Measurements from ENCODE around the gene LDLR.
A peak's percentile ranks its signal among the peaks of the same experiment; 100 is the strongest.
"Not testable (repeated sequence)": the region's sequence is repeated elsewhere in the genome, so short reads cannot be mapped to it uniquely, and the experiment has no call there.

Gene LDLR

GRCh38 chr19:11140023-11140538 is 50.8 kb downstream of the LDLR start:
- DNase-seq (ENCODE audit: low read depth, low spot score): not testable (repeated sequence)

- no peak for DNase-seq (ENCODE audit: low read depth, low spot score)
These were observed 51.6 kb downstream of the LDLR start for GRCh38 chr19:11140896-11141295.

- DNase-seq (ENCODE audit: low read depth, low spot score): peak; percentile 36
These were observed 52.8 kb downstream of the LDLR start for GRCh38 chr19:11141937-11142527.

GRCh38 chr19:11142528-11143171 is 53.4 kb downstream of the LDLR start:
- peak; percentile 87 for DNase-seq (ENCODE audit: low read depth, low spot score)

GRCh38 chr19:11145536-11145924 is 56.3 kb downstream of the LDLR start:
- no peak for DNase-seq (ENCODE audit: low read depth, low spot score)

- DNase-seq (ENCODE audit: low read depth, low spot score): no peak
These were observed 58.7 kb downstream of the LDLR start for GRCh38 chr19:11148001-11148400.

- no peak for DNase-seq (ENCODE audit: low read depth, low spot score)
These were observed 61.9 kb downstream of the LDLR start for GRCh38 chr19:11151181-11151580.

GRCh38 chr19:11152318-11153062 is 63.2 kb downstream of the LDLR start:
- DNase-seq (ENCODE audit: low read depth, low spot score): no peak

- DNase-seq (ENCODE audit: low read depth, low spot score): no peak
These were observed 65.4 kb downstream of the LDLR start for GRCh38 chr19:11154683-11155047.

- DNase-seq (ENCODE audit: low read depth, low spot score): peak; percentile 99
These were observed 66.3 kb downstream of the LDLR start, which contains the start of gene SPC24 for GRCh38 chr19:11155373-11156120. Gene SPC24 (minus strand): TSS chr19:11155782. CDS start chr19:11155776, 6 bp downstream.

- no peak for DNase-seq (ENCODE audit: low read depth, low spot score)
These were observed 70.6 kb downstream of the LDLR start for GRCh38 chr19:11159598-11160439.

GRCh38 chr19:11160440-11160768 is 71.1 kb downstream of the LDLR start:
- not testable (repeated sequence) for DNase-seq (ENCODE audit: low read depth, low spot score)

- no peak for DNase-seq (ENCODE audit: low read depth, low spot score)
These were observed 75.0 kb downstream of the LDLR start for GRCh38 chr19:11164296-11164695.

GRCh38 chr19:11164879-11165406 is 75.7 kb downstream of the LDLR start:
- no peak for DNase-seq (ENCODE audit: low read depth, low spot score)

GRCh38 chr19:11165486-11166030 is 76.3 kb downstream of the LDLR start:
- no peak for DNase-seq (ENCODE audit: low read depth, low spot score)

GRCh38 chr19:11166281-11167142 is 77.2 kb downstream of the LDLR start:
- no peak for DNase-seq (ENCODE audit: low read depth, low spot score)

- no peak for DNase-seq (ENCODE audit: low read depth, low spot score)
These were observed 79.3 kb downstream of the LDLR start for GRCh38 chr19:11168568-11168967.

- no peak for DNase-seq (ENCODE audit: low read depth, low spot score)
These were observed 80.8 kb downstream of the LDLR start for GRCh38 chr19:11169896-11170678.

- DNase-seq (ENCODE audit: low read depth, low spot score): no peak
These were observed 81.9 kb downstream of the LDLR start for GRCh38 chr19:11171144-11171543.

Measured in ELF-1 (cell line).